SU-DHL-6 (cell line): ENCODE data around the gene LRRC2.

Experiments
- H2AFZ ChIP-seq: fragments of 200-600 bp; sonication (generic); 2 replicates; pipeline ENCODE4 v1.6.1; 2014; ENCODE audit warnings: low read depth, mild to moderate bottlenecking, moderate library complexity, mixed read lengths, antibody characterized with exemption, low read length; ENCODE audit not compliant: severe bottlenecking
- H3F3A ChIP-seq: fragments of 200-600 bp; shearing (Covaris generic); 2 replicates; pipeline ENCODE4 v1.6.0; 2016; ENCODE audit warnings: antibody characterized with exemption, mild to moderate bottlenecking; ENCODE audit not compliant: insufficient read depth
- H3K27ac ChIP-seq: fragments of 200-600 bp; sonication (generic); 2 replicates; pipeline ENCODE4 v1.5.1; 2016; ENCODE audit warnings: low read depth, mild to moderate bottlenecking, low read length, moderate library complexity, mixed read lengths
- H3K27me3 ChIP-seq: fragments of 200-600 bp; sonication (generic), shearing (Covaris generic); 2 replicates; pipeline ENCODE4 v1.6.0; 2014; ENCODE audit warnings: mild to moderate bottlenecking, low read length
- H3K36me3 ChIP-seq: fragments of 200-600 bp; sonication (generic); 2 replicates; pipeline ENCODE4 v1.6.1; 2014; ENCODE audit warnings: mild to moderate bottlenecking, low read length, mixed read lengths
- H3K4me2 ChIP-seq: fragments of 300-600, 200-600 bp; shearing (Covaris generic), sonication (generic); 2 replicates; pipeline ENCODE4 v1.6.0; 2014; ENCODE audit warnings: low read length, low read depth, mild to moderate bottlenecking; ENCODE audit not compliant: poor library complexity, severe bottlenecking
- H3K4me3 ChIP-seq: fragments of 200-600 bp; sonication (generic); 2 replicates; pipeline ENCODE4 v1.5.1; 2014; ENCODE audit warnings: antibody characterized with exemption, low read length, mild to moderate bottlenecking, mixed read lengths; ENCODE audit not compliant: insufficient read depth, poor library complexity, severe bottlenecking
- H3K79me2 ChIP-seq: fragments of 200-600 bp; sonication (generic); 2 replicates; pipeline ENCODE4 v1.6.1; 2014; ENCODE audit warnings: mild to moderate bottlenecking, low read length, moderate library complexity; ENCODE audit not compliant: insufficient read depth
- H3K9ac ChIP-seq: fragments of 200-600 bp; sonication (generic); 2 replicates; pipeline ENCODE4 v1.7.0; 2014; ENCODE audit warnings: mild to moderate bottlenecking, low read length
- H3K9me2 ChIP-seq: fragments of 200-600 bp; sonication (generic); replicated peaks from 2 replicates; pipeline ENCODE4 v1.6.1; 2014; ENCODE audit warnings: low read length; ENCODE audit not compliant: insufficient read depth
- H3K9me3 ChIP-seq: fragments of 200-600 bp; sonication (generic); 2 replicates; pipeline ENCODE4 v1.6.1; 2014; ENCODE audit warnings: low read length, mixed read lengths; ENCODE audit not compliant: insufficient read depth
- H4K20me1 ChIP-seq: fragments of 200-600 bp; sonication (generic); 2 replicates; pipeline ENCODE4 v1.6.1; 2014; ENCODE audit warnings: low read depth, mild to moderate bottlenecking, antibody characterized with exemption, low read length, moderate library complexity, mixed read lengths
- CTCF ChIP-seq: fragments of 200-600 bp; sonication (generic); IDR thresholded peaks from one replicate; pipeline ENCODE4 v1.5.1; 2017; ENCODE audit warnings: antibody characterized with exemption, mild to moderate bottlenecking, low read length, moderate library complexity; ENCODE audit not compliant: insufficient read depth, poor library complexity, severe bottlenecking
- EZH2phosphoT487 ChIP-seq: fragments of 200-600 bp; sonication (generic), shearing (Covaris generic); conservative IDR thresholded peaks from 2 replicates; pipeline ENCODE4 v1.6.1; 2018; ENCODE audit warnings: mild to moderate bottlenecking, antibody characterized with exemption, low read length, moderate library complexity, mixed read lengths

The LRRC2 gene

GRCh38 chr3:46576386-46576785, 10.3 kb upstream of the LRRC2 start:
- no peak overlapping the region for H3K4me2 ChIP-seq
- no peaks in the 10 kb centered on the region for H3K27me3 ChIP-seq
- H3K27ac ChIP-seq: no peak overlapping the region
- no peak overlapping the region for H3K4me3 ChIP-seq
- no peaks in the 10 kb centered on the region for H4K20me1 ChIP-seq
- H3F3A ChIP-seq: no peaks in the 10 kb centered on the region
- no peaks in the 10 kb centered on the region for H3K9me2 ChIP-seq
- no peak overlapping the region for H3K9ac ChIP-seq
- no peaks in the 10 kb centered on the region for H3K36me3 ChIP-seq
- H3K9me3 ChIP-seq: no peaks in the 10 kb centered on the region
- TF ChIP-seq CTCF (no peak), EZH2phosphoT487 (no peak)
- H3K79me2 ChIP-seq: no peaks in the 10 kb centered on the region
- no peak overlapping the region for H2AFZ ChIP-seq

- Histone ChIP-seq H3K4me3 (no peak overlapping the region), H2AFZ (no peak overlapping the region), H3K9me2 (no peaks in the 10 kb centered on the region), H4K20me1 (no peaks in the 10 kb centered on the region), H3K27me3 (no peaks in the 10 kb centered on the region), H3K36me3 (no peaks in the 10 kb centered on the region), H3F3A (no peaks in the 10 kb centered on the region), H3K9me3 (no peaks in the 10 kb centered on the region), H3K9ac (no peak overlapping the region), H3K79me2 (no peaks in the 10 kb centered on the region), H3K4me2 (no peak overlapping the region), H3K27ac (no peak overlapping the region)
- no peak for TF ChIP-seq CTCF
- no peak for TF ChIP-seq EZH2phosphoT487
These were observed 9.6 kb upstream of the LRRC2 start for GRCh38 chr3:46575577-46576222.

- H3K36me3 ChIP-seq: no peaks in the 10 kb centered on the region
- TF ChIP-seq EZH2phosphoT487 (no peak), CTCF (no peak)
- H3K4me3 ChIP-seq: no peak overlapping the region
These were observed 8.9 kb upstream of the LRRC2 start for GRCh38 chr3:46574881-46575576.

More at GRCh38 chr3:46574881-46575576, 8.9 kb upstream of the LRRC2 start:
- Histone ChIP-seq H4K20me1 (no peaks in the 10 kb centered on the region), H3K79me2 (no peaks in the 10 kb centered on the region), H3K4me2 (no peak overlapping the region), H3K9me2 (no peaks in the 10 kb centered on the region), H3K9me3 (no peaks in the 10 kb centered on the region), H3K27me3 (no peaks in the 10 kb centered on the region), H2AFZ (no peak overlapping the region), H3F3A (no peaks in the 10 kb centered on the region), H3K27ac (no peak overlapping the region), H3K9ac (no peak overlapping the region)
